ENCODE measurements around the gene NBEAL2. TPM values are rescaled to one million over a fixed set of nuclear protein-coding genes. Genes with fewer than 3 reads are reported as not detected.
"Not testable (repeated sequence)": the region's sequence is repeated elsewhere in the genome, so short reads cannot be mapped to it uniquely, and the experiment has no call there.

Gene NBEAL2
- total RNA-seq, 2 donors from 2014 or later, result 75.7 to 122 TPM

- Mint-ChIP-seq H3K9me3 (no peaks in the 10 kb centered on the region), H3K27ac (peak overlapping the region; percentile 58 to 78), H3K36me3 (peaks cover 4 to 11% of the 10 kb centered on the region in 2 donors)
- ATAC-seq, result no peak
- DNase-seq (ENCODE audit: low spot score in 2 of 2), result no peak
Measured at GRCh38 chr3:46955157-46955556, 24.3 kb upstream of the NBEAL2 start.

GRCh38 chr3:46955801-46956259, 23.6 kb upstream of the NBEAL2 start:
- H3K9me3 Mint-ChIP-seq, result no peaks in the 10 kb centered on the region
- H3K27ac Mint-ChIP-seq, result peak overlapping the region; percentile 62 to 78
- ATAC-seq (no peak), DNase-seq (ENCODE audit: low spot score in 2 of 2) (no peak)
- peaks cover 4 to 11% of the 10 kb centered on the region in 2 donors for H3K36me3 Mint-ChIP-seq

- Mint-ChIP-seq H3K9me3 (no peaks in the 10 kb centered on the region), H3K27ac (no peak overlapping the region), H3K36me3 (peaks cover 4 to 7% of the 10 kb centered on the region in 2 donors)
- DNase-seq (ENCODE audit: low spot score in 2 of 2) (no peak), ATAC-seq (no peak)
Measured at GRCh38 chr3:46957092-46957820, 22.2 kb upstream of the NBEAL2 start.

DNA sequence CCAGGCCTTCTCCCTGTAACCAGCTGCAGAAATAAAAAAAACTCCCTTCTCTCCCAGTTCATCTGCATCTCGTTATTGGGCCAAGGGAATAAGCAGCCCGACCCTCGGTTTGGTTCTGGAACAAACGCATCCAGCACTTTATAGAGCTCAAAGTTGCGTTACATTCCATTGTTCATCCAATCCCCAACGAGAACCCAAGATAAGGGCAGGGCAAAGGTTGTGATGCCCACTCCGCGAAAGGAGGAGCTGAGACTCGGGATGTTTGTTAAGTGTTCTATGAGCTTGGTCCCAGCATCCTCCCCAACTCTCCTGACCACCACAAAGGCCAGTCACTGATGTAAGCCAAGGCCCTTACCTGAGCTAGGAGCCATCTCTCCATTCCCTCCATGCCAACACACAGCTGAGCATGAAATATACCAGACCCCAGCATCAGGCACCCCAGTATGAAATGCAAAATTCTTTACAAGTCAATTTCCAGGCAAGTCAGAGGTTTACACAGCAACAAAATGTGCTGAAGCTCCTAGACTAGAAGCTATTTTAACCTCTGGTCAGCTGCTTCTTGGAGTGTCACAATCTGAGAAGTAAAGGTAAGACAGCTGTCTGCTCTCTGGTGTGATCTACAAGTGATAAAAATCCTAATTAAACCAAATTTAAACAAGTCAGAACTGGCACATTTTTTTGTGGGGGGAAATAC, 20.9 kb upstream of the NBEAL2 start:
- no peaks in the 10 kb centered on the region for H3K9me3 Mint-ChIP-seq
- no peak for ATAC-seq
- no peak for DNase-seq (ENCODE audit: low spot score in 2 of 2)
- peaks cover 4 to 13% of the 10 kb centered on the region in 2 donors for H3K36me3 Mint-ChIP-seq
- H3K27ac Mint-ChIP-seq, result peak overlapping the region; percentile 89 to 93

DNA sequence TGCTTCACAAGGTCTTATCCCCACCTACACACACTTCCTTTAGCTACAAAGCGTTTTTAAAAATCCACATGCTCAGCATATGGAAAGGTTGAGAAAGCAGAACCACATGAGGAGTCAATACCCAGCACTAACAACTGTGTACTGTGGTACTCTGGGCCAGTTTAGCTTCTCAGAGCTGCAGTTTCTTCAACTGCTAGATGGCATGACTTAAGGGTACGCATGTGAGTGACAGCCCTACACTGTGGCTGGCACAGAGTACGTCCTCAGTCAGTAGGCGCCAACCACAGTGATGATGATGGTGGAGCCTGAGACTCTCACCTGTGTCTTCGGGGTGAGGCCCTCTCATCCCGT, 20.3 kb upstream of the NBEAL2 start:
- peak in 1 of 2 donors; percentile 68 for DNase-seq (ENCODE audit: low spot score in 2 of 2)
- Mint-ChIP-seq H3K9me3 (no peaks in the 10 kb centered on the region), H3K36me3 (peaks cover 4 to 13% of the 10 kb centered on the region in 2 donors), H3K27ac (peak overlapping the region; percentile 89 to 93)
- ATAC-seq, result peak; percentile 86 to 90

GRCh38 chr3:46960081-46960701, 19.3 kb upstream of the NBEAL2 start:
- DNase-seq (ENCODE audit: low spot score in 2 of 2), result no peak
- peak overlapping the region; percentile 89 to 93 for H3K27ac Mint-ChIP-seq
- no peaks in the 10 kb centered on the region for H3K9me3 Mint-ChIP-seq
- H3K36me3 Mint-ChIP-seq, result peaks cover 4 to 15% of the 10 kb centered on the region in 2 donors
- peak; percentile 20 to 59 for ATAC-seq

DNA sequence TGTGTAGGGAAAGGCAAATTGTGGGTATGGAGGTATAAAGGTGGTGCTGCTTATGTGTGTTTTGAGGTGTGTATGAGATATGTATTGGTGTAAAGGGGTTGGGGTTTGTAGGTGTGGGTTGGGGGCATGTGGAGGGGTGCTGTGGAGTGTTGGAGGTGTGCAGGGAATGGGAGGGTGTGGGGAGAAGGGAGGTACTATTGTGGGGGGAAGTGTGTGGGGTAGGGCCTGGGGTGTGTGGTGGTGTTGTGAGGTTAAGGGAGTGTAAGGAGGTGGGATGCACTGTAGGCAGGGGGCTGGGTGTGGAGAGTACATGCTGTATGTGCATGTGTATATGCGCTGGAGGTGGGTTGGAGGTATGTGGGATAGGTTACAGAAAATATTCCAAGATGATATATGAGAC, 18.6 kb upstream of the NBEAL2 start:
- ATAC-seq (no peak), DNase-seq (ENCODE audit: low spot score in 2 of 2) (no peak)
- Mint-ChIP-seq H3K9me3 (no peaks in the 10 kb centered on the region), H3K27ac (peak overlapping the region in 1 of 2 donors; percentile 89), H3K36me3 (peaks cover 4 to 21% of the 10 kb centered on the region in 2 donors)

GRCh38 chr3:46962427-46962826, 17.0 kb upstream of the NBEAL2 start:
- peaks cover 4 to 24% of the 10 kb centered on the region in 2 donors for H3K36me3 Mint-ChIP-seq
- peak overlapping the region in 1 of 2 donors; percentile 1 for H3K27ac Mint-ChIP-seq

GRCh38 chr3:46962990-46963389, 16.5 kb upstream of the NBEAL2 start:
- Mint-ChIP-seq H3K9me3 (no peaks in the 10 kb centered on the region), H3K36me3 (peaks cover 4 to 24% of the 10 kb centered on the region in 2 donors), H3K27ac (no peak overlapping the region)
- DNase-seq (ENCODE audit: low spot score in 2 of 2) (no peak), ATAC-seq (no peak)

More at GRCh38 chr3:46962427-46962826, 17.0 kb upstream of the NBEAL2 start:
- ATAC-seq, result no peak
- H3K9me3 Mint-ChIP-seq, result no peaks in the 10 kb centered on the region
- no peak for DNase-seq (ENCODE audit: low spot score in 2 of 2)

GRCh38 chr3:46964038-46964590, 15.4 kb upstream of the NBEAL2 start:
- ATAC-seq; DNase-seq (ENCODE audit: low spot score in 2 of 2); H3K9me3 Mint-ChIP-seq; H3K27ac Mint-ChIP-seq: not testable (repeated sequence)
- H3K36me3 Mint-ChIP-seq, result peaks cover 0 to 16% of the 10 kb centered on the region in 2 donors

DNA sequence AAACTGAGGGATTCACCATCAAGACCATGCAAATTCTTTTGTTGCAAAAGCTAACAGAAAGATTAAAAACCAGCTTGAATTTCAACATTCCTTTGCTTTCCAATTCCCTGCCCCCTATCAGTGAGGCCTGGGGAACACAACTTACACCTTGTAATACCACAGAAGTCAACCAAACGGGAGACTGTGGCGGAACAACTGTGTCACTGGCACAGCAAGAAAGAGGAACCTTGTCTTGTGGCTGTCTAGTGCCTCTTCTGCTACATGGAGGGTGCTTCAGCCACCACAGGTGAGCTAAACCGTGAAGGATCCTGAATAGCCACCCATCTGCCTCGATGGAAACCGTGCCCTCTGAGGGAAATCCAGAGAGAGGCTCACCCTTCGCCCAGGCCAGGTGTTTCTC, 14.3 kb upstream of the NBEAL2 start:
- Mint-ChIP-seq H3K27ac (peak overlapping the region in 1 of 2 donors; percentile 57), H3K9me3 (no peaks in the 10 kb centered on the region), H3K36me3 (peaks cover 0 to 16% of the 10 kb centered on the region in 2 donors)
- ATAC-seq (peak in 1 of 2 donors; percentile 51), DNase-seq (ENCODE audit: low spot score in 2 of 2) (no peak)

- DNase-seq (ENCODE audit: low spot score in 2 of 2) (no peak), ATAC-seq (peak in 1 of 2 donors; percentile 46)
- Mint-ChIP-seq H3K9me3 (no peaks in the 10 kb centered on the region), H3K27ac (peak overlapping the region; percentile 62 to 66), H3K36me3 (peaks cover 9 to 21% of the 10 kb centered on the region in 2 donors)
Measured at GRCh38 chr3:46966811-46967210, 12.7 kb upstream of the NBEAL2 start.

DNA sequence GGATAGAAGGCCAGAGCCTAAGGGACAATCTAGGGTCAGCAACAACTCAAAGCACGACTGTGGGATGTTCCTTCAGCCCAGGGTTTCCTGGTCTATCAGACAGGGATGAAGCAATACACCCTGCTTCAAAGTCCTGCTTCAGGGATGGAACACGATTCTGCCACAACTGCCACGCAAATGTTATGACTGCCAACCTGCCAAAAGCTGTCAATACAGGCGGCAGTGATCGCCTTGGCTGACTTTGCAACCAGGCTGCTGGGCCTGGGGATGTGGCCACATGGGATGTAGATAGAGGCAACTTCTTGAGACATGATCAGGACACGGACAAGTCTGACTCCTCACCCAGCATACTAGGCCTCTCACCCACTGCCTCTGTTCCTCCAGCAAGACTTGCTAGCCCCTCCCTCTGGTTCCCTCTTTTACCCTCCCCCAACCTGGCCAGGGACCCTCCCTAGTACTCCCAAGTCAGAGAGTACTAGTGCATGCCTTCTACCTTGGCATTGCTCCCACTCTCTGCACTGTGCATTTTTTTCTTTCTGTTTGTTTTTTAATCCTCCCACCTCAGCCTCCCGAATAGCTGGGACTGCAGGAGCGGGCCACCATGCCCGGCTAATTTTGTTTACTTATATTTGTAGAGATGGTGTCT, 10.6 kb upstream of the NBEAL2 start:
- peaks cover 9 to 15% of the 10 kb centered on the region in 2 donors for H3K36me3 Mint-ChIP-seq
- no peaks in the 10 kb centered on the region for H3K9me3 Mint-ChIP-seq
- DNase-seq (ENCODE audit: low spot score in 2 of 2), result no peak
- ATAC-seq, result no peak
- H3K27ac Mint-ChIP-seq, result peak overlapping the region; percentile 9 to 92

DNA sequence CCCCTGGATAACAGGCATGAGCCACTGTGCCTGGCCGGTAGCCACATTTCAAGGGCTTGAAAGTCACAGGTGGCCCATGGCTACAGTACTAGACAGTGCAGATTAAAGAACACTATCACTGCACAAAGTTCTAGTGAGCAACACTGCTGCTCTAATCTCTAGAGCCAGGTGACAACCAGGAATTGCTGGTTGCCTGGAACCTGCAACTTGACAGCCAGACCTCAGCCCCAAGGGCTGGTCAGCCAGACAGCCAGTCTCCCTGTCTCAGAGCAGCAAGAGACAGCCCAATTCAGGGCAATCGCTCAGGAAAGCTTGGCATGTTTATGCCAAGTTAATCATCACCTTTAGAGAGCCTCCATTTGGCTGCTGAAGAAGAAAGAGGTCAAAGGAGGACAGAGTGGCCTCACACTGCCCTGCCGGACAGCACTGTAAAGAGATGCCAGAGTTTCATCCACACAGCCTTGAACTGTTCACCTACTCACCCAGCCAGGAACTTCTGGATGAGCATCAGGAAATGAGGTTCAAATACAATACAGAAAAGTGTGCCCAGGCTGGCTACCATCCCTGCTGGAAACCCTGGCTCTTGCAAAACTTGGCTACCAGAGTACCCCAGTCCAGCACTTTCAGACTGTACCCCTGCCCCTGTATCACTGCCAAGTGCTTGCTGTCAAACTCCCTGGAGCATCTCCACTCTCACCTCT, 8.9 kb upstream of the NBEAL2 start:
- Mint-ChIP-seq H3K36me3 (peaks cover 17 to 20% of the 10 kb centered on the region in 2 donors), H3K27ac (peak overlapping the region in 1 of 2 donors; percentile 83), H3K9me3 (no peaks in the 10 kb centered on the region)
- ATAC-seq (no peak), DNase-seq (ENCODE audit: low spot score in 2 of 2) (no peak)

GRCh38 chr3:46971151-46971550, 8.3 kb upstream of the NBEAL2 start:
- peaks cover 17 to 19% of the 10 kb centered on the region in 2 donors for H3K36me3 Mint-ChIP-seq
- peak overlapping the region; percentile 76 to 83 for H3K27ac Mint-ChIP-seq
- no peaks in the 10 kb centered on the region for H3K9me3 Mint-ChIP-seq
- ATAC-seq, result no peak
- DNase-seq (ENCODE audit: low spot score in 2 of 2), result no peak

- peaks cover 23 to 25% of the 10 kb centered on the region in 2 donors for H3K36me3 Mint-ChIP-seq
Measured at GRCh38 chr3:46971742-46972141, 7.7 kb upstream of the NBEAL2 start.

More at GRCh38 chr3:46971742-46972141, 7.7 kb upstream of the NBEAL2 start:
- no peak for DNase-seq (ENCODE audit: low spot score in 2 of 2)
- ATAC-seq, result peak in 1 of 2 donors; percentile 4
- no peaks in the 10 kb centered on the region for H3K9me3 Mint-ChIP-seq
- H3K27ac Mint-ChIP-seq, result peak overlapping the region; percentile 76 to 83
